Tongue (tissue), 2 donors: Measurements from ENCODE around the gene CPSF4L. TPM values are rescaled to one million over a fixed set of nuclear protein-coding genes. Genes with fewer than 3 reads are reported as not detected.

Experiments used
- DNase-seq: peaks from one replicate; pipeline ENCODE4 v3.0.0-alpha.2; 2015
- total RNA-seq: library from RNA; depleted of rRNA; stranded (reverse); fragments of >200 nt; gene quantifications from one replicate; pipeline ENCODE4 v1.2.3, GENCODE V29; 2014

The CPSF4L gene
- total RNA-seq, 1 donor from 2014 or later: not detected

DNA sequence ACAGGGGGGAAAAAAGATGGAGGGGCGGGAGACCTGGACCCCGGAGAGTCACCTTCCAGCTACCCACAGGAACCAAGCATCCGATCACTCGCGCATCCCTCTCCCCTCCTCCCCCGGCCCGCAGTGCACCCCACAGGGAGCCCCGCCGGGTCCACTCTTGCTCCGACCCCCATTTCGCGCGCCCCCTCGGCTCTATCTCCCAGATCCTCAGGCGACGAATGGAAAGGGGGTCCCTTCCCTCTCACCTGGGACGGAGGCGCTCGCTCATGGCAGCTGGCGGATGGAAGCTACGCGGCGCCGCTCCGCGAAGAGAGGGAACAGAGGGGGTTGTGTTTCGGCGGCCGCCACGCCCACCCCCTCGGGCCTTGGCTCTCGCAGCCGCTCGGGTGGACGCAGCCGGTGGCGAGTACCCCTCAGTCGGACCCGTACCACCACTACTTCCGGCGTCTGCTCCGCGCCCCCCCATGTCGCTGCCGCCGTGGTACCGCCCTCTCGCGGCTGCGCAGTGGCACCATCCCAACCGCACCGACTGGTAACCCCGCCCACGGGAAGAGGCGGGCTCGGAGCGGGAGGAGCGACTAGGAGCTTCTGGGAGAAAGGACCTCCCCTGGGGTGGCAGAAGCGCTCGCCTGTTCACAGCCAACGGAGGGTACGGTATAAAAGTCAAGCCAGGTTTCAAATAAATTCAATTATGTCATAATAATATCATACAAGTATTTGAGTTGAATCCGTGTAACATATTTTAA, 29.7 kb downstream of the CPSF4L start:
- DNase-seq: peak; percentile 98

DNA sequence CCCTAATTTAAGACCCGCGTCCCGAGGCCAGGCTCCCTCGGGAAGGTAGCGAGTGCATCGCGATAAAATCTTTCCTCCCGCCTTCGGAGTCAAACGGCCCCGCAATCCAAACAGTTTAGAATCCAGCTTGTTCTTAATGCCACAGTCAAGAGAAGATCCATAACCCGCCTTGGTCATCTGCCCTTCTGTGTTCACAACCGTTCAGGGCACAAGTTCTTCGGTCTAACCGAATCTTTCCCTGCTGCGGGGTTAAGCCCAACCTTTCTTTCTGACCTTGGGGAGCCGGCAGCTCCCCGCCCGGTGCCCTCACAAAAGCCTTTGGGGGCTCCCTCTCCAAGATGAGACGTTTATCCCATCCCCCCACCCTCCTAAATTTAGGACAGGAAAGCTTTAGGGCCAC, 30.3 kb downstream of the CPSF4L start:
- peak; percentile 40 for DNase-seq

DNA sequence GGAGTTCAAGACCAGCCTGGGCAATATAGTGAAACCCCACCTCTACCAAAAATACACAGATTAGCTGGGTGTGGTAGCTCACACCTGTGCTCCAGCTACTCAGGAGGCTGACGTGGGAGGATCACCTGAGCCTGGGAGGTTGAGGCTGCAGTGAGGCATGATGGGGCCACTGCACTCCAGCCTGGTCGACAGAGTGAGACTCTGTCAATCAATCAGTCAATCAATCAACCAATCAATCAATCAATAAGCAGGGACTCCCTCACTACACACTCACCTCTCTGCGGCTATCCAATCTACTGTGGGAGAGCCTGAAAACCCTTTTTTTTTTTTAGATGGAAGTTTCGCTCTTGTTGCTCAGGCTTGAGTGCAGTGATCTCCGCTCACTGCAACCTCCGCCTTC, 31.6 kb downstream of the CPSF4L start:
- DNase-seq: no peak

DNA sequence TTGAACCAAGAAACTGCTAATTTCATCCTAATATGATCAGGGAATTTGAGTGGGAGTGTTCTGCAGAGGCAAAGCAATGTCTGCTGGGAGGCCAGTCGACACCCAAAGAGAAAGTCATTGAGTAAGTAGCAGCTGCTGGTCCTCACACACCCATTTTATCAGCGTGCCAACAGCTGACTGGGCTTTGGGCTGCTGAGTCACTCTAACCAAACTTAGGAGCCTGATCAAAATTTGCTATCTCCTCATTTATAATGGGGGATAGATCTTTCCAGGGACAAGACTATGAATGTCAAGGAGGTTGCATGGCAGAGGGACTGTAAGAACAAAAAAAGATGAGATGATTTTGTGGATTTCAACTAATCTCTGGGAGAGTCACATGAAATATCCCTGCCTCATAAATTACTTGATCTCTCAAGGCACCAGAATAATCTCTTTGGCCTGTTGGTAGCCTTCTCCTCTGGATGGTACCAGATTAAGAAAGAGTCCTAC, 32.9 kb downstream of the CPSF4L start:
- peak; percentile 84 for DNase-seq

DNA sequence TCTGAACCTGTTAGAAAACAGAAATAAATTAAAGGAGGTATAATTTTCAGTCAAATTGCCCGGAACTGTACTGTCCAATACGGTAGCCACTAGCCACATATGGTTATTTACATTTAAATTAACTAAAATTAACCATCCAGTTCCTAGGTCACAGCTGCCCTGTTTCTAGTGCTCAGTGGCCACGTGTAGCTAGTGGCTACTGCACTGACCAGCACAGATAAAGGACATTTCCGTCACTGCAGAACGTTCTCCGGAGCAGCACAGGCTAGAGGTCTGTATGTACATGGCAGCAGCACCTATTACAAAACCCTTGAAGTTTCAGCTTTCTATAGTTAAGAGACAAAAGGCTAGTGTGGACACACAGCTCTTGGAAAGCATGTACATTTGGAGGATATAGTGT, 33.7 kb downstream of the CPSF4L start:
- no peak for DNase-seq

DNA sequence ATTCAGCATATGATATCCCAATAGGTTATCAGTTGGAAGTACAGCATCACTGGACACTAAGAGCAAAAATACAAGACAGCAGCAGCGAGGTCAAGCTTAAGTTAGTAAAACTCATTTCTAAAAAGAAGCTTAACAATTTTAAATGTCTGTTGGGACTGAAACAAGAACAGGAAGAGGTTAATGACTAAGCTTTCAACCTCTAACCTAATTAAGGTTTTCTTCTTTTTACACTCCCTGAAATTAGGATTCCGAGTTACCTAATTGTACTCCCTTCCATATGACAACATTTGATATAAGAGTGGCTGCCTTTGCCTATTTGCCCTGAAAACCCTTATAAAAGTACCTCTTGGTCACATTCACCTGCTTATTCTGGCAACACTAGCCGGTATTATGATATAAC, 34.3 kb downstream of the CPSF4L start:
- DNase-seq: no peak

DNA sequence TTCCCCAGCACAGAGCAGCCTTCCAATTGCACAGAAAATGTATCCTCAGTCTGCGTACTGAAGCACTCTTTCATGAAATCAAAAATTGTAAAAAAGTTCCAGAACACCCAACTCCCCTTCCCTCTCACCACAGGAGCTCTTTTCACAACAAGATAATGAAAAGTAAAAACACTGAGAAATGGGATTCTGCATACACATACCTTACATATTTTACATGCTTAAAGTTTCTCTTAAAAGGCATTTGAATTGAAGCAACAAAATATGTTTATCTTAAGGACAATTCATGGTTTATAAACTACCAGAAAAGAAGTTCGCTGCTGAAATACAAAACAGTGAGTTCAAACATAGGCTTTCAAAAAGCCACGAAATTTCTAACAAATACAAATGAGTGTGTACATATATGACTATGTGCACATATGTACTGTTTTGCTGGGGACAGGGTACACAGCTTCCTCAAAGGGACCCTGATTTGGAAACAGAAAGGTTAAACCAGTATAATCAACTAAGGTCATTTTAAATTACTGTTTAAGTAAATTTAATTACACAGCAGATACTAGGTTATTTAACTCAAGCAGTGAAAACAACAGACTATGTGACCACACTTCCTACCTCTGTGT, 35.0 kb downstream of the CPSF4L start:
- no peak for DNase-seq

DNA sequence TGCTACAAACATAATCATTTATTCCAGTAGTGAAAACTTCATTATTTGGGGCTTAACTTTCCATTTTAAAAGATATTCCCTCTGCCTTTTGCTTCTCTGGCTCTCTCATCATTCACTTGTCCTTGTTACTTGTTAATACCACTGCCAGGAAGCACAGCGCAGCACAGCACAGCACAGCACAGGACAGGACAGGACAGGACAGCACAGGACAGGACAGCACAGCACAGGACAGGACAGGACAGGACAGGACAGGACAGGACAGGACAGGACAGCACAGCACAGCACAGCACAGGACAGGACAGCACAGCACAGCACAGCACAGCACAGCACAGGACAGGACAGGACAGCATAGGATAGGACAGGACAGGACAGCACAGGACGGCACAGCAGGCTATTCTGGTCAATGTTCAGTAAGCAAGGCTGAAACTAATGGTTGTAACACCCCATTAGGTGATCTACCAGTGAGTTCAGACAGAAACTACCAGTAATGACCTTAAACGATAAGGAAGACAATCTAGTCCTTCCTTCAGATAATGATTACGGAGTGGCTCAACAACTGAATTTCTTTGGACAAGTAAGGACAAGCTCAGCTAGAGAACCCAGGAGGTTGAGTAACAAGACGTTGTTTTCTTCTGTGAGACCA, 36.9 kb downstream of the CPSF4L start:
- DNase-seq: no peak

DNA sequence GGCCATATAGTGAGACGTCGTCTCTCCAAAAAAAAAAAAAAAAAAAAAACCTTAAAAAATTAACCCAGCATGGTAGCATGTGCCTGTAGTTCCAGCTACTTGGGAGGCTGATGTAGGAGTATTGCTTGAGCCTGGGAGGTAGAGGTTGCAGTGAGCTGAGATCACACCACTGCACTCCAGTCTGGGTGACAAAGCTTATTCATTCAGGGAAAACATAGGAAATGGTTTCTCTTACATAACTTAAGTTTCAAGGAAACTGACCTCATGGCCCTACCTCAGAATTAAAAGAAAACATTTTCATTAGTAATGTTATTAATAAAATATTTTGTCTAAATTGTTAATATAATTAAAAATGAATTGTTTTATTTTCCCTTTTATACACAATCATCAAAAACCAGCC, 37.4 kb downstream of the CPSF4L start:
- no peak for DNase-seq

DNA sequence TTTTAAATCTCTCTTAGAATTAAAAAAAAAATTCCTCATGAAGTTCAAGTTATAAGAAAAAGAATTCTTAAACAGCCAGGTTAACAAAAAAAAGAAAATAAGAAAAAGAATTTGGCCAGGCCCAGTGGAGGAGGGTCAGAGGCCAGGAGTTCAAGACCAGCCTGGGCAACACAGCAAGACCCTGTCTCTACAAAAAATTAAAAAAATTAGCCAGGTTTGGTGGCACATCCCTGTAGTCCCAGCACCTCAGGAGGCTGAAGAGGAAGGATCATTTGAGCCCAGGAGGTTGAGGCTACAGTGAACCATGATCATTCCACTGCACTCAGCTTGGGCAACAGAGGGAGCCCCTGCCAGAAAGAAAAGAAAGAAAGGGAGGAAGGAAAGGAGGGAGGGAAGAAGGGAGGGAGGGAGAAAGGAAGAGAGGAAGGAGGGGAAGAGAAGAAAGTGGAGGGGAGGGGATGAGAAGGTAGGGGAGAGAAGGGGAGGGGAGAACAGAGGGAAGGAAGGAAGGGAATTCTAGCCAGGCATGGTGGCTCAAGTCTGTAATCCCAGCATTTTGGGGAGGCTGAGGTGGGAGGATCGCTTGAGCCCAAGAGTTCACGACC, 38.0 kb downstream of the CPSF4L start:
- DNase-seq: no peak

DNA sequence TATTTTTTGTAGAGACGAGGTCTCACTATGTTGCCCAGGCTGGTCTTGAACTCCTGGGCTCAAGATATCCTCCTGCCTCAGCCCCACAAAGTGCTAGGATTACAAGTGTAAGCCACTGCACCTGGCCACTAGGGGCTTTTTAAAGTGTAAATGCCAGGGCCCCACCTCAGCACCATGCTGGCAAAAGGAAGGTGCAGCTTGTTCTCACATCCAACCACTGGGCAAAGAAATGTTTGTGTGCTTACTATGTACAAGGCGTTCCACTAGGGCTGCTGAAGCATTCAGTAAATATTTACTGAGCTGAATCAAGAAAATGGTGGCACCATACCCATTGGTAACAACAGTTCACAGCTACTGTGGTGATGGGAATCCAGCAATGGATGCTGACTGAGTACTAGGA, 46.2 kb downstream of the CPSF4L start:
- DNase-seq: no peak

DNA sequence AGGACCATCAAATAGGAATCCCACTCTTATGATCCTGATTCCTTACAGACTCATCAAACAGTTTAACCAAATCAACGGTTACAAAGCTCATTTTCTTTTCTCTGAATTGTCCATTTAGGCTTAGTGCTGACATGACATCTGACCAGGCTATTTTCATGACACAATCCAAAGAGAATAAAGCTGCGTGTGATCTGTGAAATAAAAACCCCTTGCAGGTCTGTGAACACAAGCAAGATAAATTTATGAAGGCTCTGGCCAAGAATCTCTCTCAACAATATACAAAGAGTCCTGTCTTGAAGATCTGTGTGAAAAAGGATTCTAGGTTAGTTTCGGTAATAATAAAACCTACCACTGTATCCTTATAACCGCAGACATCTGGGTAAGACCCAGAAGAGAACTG, 46.8 kb downstream of the CPSF4L start:
- DNase-seq: no peak

DNA sequence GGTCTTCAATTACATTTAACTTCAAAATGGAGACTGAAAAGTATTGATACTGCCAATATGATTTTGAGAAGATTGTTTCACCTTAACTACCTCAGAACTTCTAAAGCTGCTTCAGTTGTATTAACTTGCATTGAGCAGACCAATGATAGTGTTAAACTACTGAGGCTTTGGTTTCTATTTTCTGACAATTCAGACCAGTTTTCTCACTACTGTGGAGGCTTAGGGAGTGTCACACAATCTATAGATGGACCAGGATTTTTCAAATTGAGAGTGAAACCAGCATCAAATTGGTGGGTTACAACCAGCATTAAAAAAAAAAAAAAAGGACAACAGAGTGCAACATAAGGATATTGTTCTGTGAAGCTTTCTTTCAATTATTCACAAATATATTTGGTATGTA, 47.7 kb downstream of the CPSF4L start:
- no peak for DNase-seq

DNA sequence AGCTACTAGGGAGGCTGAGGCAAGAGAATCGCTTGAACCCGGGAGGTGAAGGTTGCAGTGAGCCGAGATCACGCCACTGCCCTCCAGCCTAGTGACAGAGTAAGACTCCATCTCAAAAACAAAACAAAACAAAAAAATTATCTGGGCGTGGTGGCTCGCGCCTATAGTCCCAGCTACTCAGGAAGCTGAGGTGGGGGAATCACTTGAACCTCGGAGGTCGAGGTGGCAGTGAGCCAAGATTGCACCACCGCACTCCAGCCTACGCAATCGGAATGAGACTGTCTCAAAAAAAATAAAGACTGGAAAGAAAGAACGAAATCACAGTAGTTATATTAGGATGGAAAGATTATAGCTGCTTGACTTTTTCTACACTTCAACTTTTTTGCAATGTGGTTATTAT, 49.9 kb downstream of the CPSF4L start:
- DNase-seq: no peak

DNA sequence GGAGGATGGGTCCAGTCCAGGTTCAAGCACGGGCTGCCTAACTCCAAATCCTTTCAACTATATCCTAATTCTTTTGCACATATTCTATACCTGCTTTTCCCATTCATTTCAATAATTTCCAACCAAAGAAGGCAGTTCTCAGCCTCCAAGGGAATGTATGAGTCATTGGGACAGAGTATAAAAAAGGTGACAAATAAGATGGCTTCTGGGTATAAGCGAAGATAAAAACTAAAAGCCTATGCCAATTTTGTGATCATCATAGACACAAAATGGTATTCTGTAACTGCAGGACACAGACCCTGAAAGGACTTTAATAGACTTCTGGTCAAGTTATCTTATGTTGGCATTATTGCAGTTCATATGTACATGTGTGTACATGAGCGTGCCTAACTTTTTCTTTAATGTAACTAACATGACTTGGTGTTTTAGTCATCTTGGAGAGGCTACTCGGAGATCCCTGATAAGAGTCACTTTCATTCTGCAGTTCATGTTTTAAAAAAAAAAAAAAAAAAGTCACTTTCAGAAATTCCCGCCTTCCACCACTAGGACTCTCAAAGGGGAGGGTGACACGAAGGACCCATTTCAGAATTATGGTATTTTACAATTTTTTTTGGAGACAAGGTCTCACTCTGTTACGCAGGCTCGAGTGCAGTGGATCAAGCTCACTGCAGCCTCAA, 51.5 kb downstream of the CPSF4L start:
- DNase-seq: no peak

DNA sequence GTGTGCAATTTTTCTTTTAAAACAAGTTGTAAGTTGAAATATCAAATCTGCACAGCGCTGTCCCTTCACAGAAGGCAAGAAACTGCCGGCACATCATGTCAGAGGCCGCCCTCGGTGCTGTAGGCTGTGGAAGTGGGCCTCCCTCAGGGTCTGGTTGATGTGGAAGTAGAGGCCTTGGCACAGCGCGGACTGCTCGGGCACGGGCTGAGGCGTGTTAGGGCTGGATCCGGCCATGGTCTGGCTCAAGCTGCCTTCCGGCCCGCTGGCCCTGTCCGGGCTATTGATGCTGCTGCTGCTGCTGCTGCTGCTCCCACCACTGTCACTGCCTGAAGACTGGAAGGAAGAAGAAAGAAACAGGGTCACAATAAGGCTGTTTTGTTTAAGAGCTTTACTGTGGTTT, 52.2 kb downstream of the CPSF4L start:
- DNase-seq: no peak

DNA sequence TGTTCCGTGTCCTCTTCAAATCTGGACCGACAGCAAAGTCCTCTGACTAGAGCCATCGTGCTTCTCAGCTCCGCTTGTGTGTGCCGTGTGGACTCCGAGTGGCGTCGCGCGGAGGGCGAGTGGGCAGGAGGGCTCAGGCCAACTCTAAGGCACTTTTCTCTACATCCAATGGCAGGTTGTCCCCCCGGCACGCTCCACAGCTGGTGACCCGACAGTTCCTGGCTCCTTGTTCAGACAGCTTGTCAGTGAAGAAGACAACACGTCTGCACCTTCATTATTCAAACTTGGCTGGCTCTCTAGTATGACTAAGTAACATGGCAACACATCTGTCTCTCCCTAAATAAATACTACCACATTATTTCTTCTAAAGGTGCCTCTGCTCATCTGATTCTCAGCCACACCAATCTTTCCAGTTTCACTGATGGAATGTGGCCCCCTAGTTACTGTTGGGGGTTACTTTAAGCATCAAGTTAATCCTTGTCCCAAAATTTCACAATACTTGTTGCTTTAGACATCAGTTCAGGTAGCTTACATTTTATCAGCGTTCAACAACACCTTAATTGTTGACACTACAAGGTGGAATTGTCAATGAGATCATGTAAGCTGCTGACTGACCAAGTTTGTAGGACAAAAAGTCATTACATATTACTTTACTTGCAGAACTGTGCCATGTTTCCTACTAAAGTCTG, 53.4 kb downstream of the CPSF4L start:
- no peak for DNase-seq

DNA sequence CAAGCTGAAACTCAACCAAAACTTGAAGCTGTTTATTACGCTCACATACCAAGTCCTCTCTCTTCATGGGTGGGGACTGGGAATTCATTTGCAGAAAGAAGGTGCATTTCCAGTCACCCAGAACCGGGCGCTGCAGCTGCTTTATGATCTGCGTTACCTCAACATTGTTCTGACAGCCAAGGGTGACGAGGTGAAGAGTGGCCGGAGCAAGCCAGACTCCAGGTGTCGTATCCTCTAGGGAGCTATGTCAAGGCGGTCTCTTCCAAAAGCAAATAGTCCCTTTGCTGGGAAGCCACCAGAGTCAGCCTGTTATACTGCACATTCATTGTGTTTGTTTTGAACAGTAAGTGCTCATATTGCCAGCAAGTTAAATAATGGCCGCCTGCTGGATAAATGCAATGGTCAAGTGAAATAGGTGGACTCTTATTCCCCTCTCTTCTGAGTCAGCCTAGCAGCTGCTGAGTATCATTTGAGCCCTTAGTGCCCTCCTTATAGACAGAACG, 56.2 kb downstream of the CPSF4L start:
- DNase-seq: peak; percentile 73

DNA sequence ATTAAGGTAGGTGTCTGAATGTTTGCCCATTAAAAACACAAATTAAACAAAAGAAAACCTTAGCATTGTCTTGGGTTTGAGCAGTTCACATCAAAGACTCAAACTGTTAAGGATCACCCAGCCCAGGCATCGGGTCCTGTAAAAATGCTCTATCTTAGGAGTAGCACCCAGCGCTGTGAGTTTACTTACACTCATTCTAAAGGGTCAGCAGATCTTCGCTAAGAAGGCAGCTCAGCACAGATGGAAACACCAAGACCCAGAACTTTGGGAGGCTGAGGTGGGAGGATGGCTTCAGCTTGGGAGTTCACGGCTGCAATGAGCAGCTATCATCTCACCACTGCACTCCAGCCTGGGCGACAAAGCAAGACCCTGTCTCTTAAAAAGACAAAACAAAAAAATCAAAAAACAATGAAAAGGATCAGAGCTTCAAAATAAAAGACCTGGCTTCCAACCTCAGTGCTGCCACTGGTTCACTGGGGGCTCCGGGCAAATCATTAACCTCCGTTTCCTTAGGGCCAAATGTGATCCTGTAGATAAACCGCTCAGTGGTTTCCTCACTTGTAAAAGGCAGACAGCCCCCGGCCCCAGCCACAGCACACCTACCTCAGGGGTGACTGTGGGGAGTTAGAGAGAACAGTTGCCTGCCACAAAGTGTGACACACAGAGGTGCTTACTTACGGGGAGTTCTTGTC, 57.7 kb downstream of the CPSF4L start:
- no peak for DNase-seq

DNA sequence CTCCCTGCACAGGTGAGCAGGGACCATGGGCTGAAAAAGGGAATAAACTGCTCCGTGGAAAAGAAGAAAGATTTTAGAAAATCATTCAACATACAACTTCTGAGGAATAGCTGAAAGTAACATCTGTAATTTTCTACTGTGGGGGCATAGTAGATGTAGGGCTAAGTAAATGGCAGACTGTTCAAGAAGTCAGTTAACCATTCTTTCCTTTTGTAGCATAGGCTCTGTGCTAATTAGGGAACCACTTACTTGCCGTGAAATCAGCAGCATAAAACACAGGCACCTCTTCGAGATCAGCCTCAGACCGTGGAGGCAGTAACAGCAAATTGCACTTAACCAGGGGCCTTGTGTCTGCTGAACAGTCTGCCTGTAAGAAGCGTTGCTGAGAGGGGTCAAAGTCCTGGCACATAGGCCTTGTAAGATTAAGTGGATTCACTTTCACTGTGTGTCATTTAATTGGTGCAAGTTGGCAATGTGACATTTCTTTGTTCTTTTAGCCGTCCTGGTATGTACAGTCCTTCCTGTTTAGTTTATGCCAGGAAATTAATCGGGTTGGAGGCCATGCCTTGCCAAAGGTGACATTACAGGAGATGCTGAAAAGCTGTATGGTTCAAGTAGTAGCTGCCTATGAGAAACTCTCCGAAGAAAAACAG, 58.4 kb downstream of the CPSF4L start:
- no peak for DNase-seq
